Measurements from ENCODE around the gene ANTXR1. TPM values are rescaled to one million over a fixed set of nuclear protein-coding genes. Genes with fewer than 3 reads are reported as not detected.

The ANTXR1 gene
- total RNA-seq, 1 experiment from 2014 or later, result 181 TPM

GRCh38 chr2:69292256-69292655 lies 279.3 kb downstream of the ANTXR1 start:
- Histone ChIP-seq H3K9me3 (ENCODE audit: low read depth, low read length, poor library complexity, severe bottlenecking) (no peaks in the 10 kb centered on the region), H3K36me3 (ENCODE audit: insufficient read depth, low read length, poor library complexity, severe bottlenecking) (no peaks in the 10 kb centered on the region), H3K4me1 (ENCODE audit: insufficient read depth, low read length, poor library complexity, severe bottlenecking) (no peaks in the 10 kb centered on the region), H3K27me3 (replicated peaks; ENCODE audit: insufficient read depth, low read depth, low read length, poor library complexity) (no peaks in the 10 kb centered on the region), H3K4me3 (ENCODE audit: low read depth, low read length, poor library complexity, severe bottlenecking) (no peak overlapping the region), H3K27ac (ENCODE audit: low read depth, low read length, poor library complexity, severe bottlenecking) (no peak overlapping the region)
- CTCF ChIA-PET, result no interaction called here
- POLR2A ChIA-PET (ENCODE audit: low non-redundant PET), result no interaction called here
- DNase-seq (ENCODE audit: low spot score), result no peak
- no peak for TF ChIP-seq EZH2 (IDR thresholded peaks at IDR 0.05; ENCODE audit: borderline replicate concordance, low read depth, low read length, poor library complexity, severe bottlenecking)
- no peak for TF ChIP-seq CTCF (conservative IDR thresholded peaks at IDR 0.05; ENCODE audit: low read depth, low read length)
- no TSS peak for BruUV-seq (replicated peaks)
- intact Hi-C loops (cut with micrococcal nuclease; ENCODE audit: unreplicated experiment), result no loop called here

GRCh38 chr2:69296421-69296820 lies 283.4 kb downstream of the ANTXR1 start:
- no peak overlapping the region for H3K4me3 ChIP-seq (ENCODE audit: low read depth, low read length, poor library complexity, severe bottlenecking)
- no TSS peak for BruUV-seq (replicated peaks)
- intact Hi-C loops (cut with micrococcal nuclease; ENCODE audit: unreplicated experiment), result no loop called here
- ChIA-PET CTCF (no interaction called here), POLR2A (ENCODE audit: low non-redundant PET) (interaction anchor here (0.7 kb wide), 1 partner anchor 1918 kb away, joined by 3 read pairs; no protein-coding TSS in a partner anchor)
- peaks cover 6% of the 10 kb centered on the region for H3K4me1 ChIP-seq (ENCODE audit: insufficient read depth, low read length, poor library complexity, severe bottlenecking)
- no peaks in the 10 kb centered on the region for H3K27me3 ChIP-seq (replicated peaks; ENCODE audit: insufficient read depth, low read depth, low read length, poor library complexity)
- no peaks in the 10 kb centered on the region for H3K36me3 ChIP-seq (ENCODE audit: insufficient read depth, low read length, poor library complexity, severe bottlenecking)
- DNase-seq (ENCODE audit: low spot score), result no peak
- H3K9me3 ChIP-seq (ENCODE audit: low read depth, low read length, poor library complexity, severe bottlenecking), result no peaks in the 10 kb centered on the region
- TF ChIP-seq EZH2 (IDR thresholded peaks at IDR 0.05; ENCODE audit: borderline replicate concordance, low read depth, low read length, poor library complexity, severe bottlenecking) (no peak), CTCF (conservative IDR thresholded peaks at IDR 0.05; ENCODE audit: low read depth, low read length) (no peak)
- H3K27ac ChIP-seq (ENCODE audit: low read depth, low read length, poor library complexity, severe bottlenecking), result no peak overlapping the region

GRCh38 chr2:69297216-69297615 lies 284.2 kb downstream of the ANTXR1 start:
- TF ChIP-seq CTCF (conservative IDR thresholded peaks at IDR 0.05; ENCODE audit: low read depth, low read length) (no peak), EZH2 (IDR thresholded peaks at IDR 0.05; ENCODE audit: borderline replicate concordance, low read depth, low read length, poor library complexity, severe bottlenecking) (no peak)
- POLR2A ChIA-PET (ENCODE audit: low non-redundant PET), result no interaction called here
- H3K9me3 ChIP-seq (ENCODE audit: low read depth, low read length, poor library complexity, severe bottlenecking), result no peaks in the 10 kb centered on the region
- CTCF ChIA-PET, result no interaction called here
- H3K4me3 ChIP-seq (ENCODE audit: low read depth, low read length, poor library complexity, severe bottlenecking), result no peak overlapping the region
- H3K27me3 ChIP-seq (replicated peaks; ENCODE audit: insufficient read depth, low read depth, low read length, poor library complexity), result no peaks in the 10 kb centered on the region
- H3K27ac ChIP-seq (ENCODE audit: low read depth, low read length, poor library complexity, severe bottlenecking), result no peak overlapping the region
- H3K4me1 ChIP-seq (ENCODE audit: insufficient read depth, low read length, poor library complexity, severe bottlenecking), result peaks cover 6% of the 10 kb centered on the region
- no peaks in the 10 kb centered on the region for H3K36me3 ChIP-seq (ENCODE audit: insufficient read depth, low read length, poor library complexity, severe bottlenecking)
- no peak for DNase-seq (ENCODE audit: low spot score)
- intact Hi-C loops (cut with micrococcal nuclease; ENCODE audit: unreplicated experiment), result no loop called here
- no TSS peak for BruUV-seq (replicated peaks)

Measured in A673 (cell line).